Vagina (tissue), 2 donors: ENCODE data around the gene AADACL3. TPM values are rescaled to one million over a fixed set of nuclear protein-coding genes. Genes with fewer than 3 reads are reported as not detected.

ENCODE experiments used
- DNase-seq, 2 donors: peaks; one replicate each; pipeline ENCODE4 v3.0.0-alpha.2; 2017; ENCODE audit errors: extremely low spot score in 2 of 2
- H3K27ac ChIP-seq: fragments of 200-600 bp; sonication (generic); one replicate; pipeline ENCODE4 v1.5.1; 2019
- H3K27me3 ChIP-seq: fragments of 200-600 bp; sonication (generic); one replicate; pipeline ENCODE4 v1.5.1; 2019
- H3K36me3 ChIP-seq, 2 donors: fragments of 200-600 bp; sonication (generic); one replicate each; pipeline ENCODE4 v1.5.1; 2017 to 2019
- H3K4me1 ChIP-seq: fragments of 200-600 bp; sonication (generic); one replicate; pipeline ENCODE4 v1.5.1; 2019
- H3K4me3 ChIP-seq, 2 donors: fragments of 200-600 bp; sonication (generic); 1 replicate in 1 of 2; 2 replicates in 1 of 2; pipeline ENCODE4 v1.5.1; 2016 to 2019
- H3K9me3 ChIP-seq: fragments of 200-600 bp; sonication (generic); one replicate; pipeline ENCODE4 v1.5.1; 2019
- POLR2A ChIP-seq, 2 donors: fragments of 450-650 bp; IDR thresholded peaks; one replicate each; pipeline ENCODE4 v1.6.1; 2017; ENCODE audit warnings: antibody characterized with exemption in 2 of 2, mild to moderate bottlenecking in 2 of 2, moderate library complexity in 2 of 2
- POLR2AphosphoS5 ChIP-seq, 2 donors: sonication (generic); formaldehyde crosslinking; IDR thresholded peaks; one replicate each; pipeline ENCODE4 v1.9.0; 2017; ENCODE audit warnings: antibody characterized with exemption in 2 of 2, mild to moderate bottlenecking in 2 of 2, low read depth in 1 of 2; ENCODE audit not compliant: insufficient read depth in 1 of 2
- intact Hi-C: fragments of 100-400 bp; cut with DNase I; formaldehyde crosslinking; loops from one replicate; pipeline ENCODE4 v1.15.1; 2023
- total RNA-seq: library from RNA; depleted of rRNA; stranded (reverse); fragments of >200 nt; gene quantifications from one replicate; pipeline ENCODE4 v1.2.3, GENCODE V29; 2016
- TF ChIP-seq, protein P1 (sequence below), 3 experiments: fragments of 450-650 bp in 2 of 3; fragments of 200-600 bp in 1 of 3; sonication (generic) in 1 of 3; IDR thresholded peaks; one replicate each; pipeline ENCODE4 v1.5.1; 2017 to 2019; ENCODE audit warnings: antibody characterized with exemption in 3 of 3, mild to moderate bottlenecking in 2 of 3, moderate library complexity in 2 of 3

The AADACL3 gene
- total RNA-seq, 1 donor from 2014 or later = not detected

DNA sequence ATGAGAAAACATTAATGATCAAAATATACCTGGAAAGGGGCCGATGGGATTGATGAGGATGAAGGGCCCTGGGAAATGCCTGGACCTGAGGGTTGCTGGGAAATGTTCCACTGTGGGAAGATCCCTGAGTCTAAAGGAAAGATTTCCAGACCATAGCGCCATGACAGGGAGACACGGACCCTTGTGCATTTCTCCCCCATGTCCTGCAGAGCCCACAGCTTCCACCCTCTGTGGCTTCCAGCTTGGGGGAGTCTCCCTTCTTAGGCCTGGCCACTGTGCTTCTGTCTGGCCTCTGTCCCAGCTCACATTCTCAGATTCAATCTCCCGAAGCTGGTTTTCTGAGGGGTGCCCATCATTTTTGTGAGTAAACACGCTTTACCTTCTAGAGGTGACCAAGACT is 56.6 kb downstream of the AADACL3 start:
- Histone ChIP-seq H3K27me3 (no peaks in the 10 kb centered on the region), H3K4me1 (no peaks in the 10 kb centered on the region), H3K9me3 (no peaks in the 10 kb centered on the region), H3K4me3 (no peak overlapping the region), H3K36me3 (no peaks in the 10 kb centered on the region), H3K27ac (no peak overlapping the region)
- intact Hi-C loops = no loop called here
- TF ChIP-seq POLR2A (IDR thresholded peaks at IDR 0.05) (no peak), POLR2AphosphoS5 (IDR thresholded peaks at IDR 0.05; ENCODE audit: insufficient read depth in 1 of 2, low read depth in 1 of 2) (no peak)
- TF ChIP-seq, protein P1, sequence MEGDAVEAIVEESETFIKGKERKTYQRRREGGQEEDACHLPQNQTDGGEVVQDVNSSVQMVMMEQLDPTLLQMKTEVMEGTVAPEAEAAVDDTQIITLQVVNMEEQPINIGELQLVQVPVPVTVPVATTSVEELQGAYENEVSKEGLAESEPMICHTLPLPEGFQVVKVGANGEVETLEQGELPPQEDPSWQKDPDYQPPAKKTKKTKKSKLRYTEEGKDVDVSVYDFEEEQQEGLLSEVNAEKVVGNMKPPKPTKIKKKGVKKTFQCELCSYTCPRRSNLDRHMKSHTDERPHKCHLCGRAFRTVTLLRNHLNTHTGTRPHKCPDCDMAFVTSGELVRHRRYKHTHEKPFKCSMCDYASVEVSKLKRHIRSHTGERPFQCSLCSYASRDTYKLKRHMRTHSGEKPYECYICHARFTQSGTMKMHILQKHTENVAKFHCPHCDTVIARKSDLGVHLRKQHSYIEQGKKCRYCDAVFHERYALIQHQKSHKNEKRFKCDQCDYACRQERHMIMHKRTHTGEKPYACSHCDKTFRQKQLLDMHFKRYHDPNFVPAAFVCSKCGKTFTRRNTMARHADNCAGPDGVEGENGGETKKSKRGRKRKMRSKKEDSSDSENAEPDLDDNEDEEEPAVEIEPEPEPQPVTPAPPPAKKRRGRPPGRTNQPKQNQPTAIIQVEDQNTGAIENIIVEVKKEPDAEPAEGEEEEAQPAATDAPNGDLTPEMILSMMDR (IDR thresholded peaks at IDR 0.05) = no peak
- DNase-seq = peak in 1 of 2 donors; percentile 43

DNA sequence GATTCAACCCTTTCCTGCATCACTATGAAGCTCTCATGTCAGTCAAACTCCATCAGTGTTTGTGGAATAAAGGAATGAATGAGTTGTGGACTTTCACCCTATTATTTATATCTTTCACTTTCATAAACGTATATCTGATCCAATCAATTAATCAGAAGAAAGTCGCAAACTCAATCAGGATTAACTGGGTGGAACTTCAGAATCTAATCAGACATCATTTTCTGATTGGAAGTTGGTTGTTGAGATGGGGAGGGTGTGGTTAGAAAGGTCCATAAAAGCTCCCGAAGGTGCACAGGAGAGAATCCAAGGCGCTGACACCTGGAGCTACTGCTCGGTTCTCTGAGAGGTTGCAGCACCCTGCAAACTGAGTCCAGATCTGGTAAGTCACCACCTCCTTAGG is 57.5 kb downstream of the AADACL3 start, which contains the start of gene PRAMEF12:
TSS of gene PRAMEF12 (plus strand) at position 301 of the 400 bp plus-strand sequence. CDS start 1,130 bp downstream, outside the sequence.
- H3K27ac ChIP-seq = no peak within 1 kb of the TSS
- TF ChIP-seq POLR2AphosphoS5 (IDR thresholded peaks at IDR 0.05; ENCODE audit: insufficient read depth in 1 of 2, low read depth in 1 of 2) = no peak
- TF ChIP-seq, protein P1 (IDR thresholded peaks at IDR 0.05) = no peak
- TF ChIP-seq POLR2A (IDR thresholded peaks at IDR 0.05) = no peak
- H3K36me3 ChIP-seq = no peaks in the 10 kb centered on the region
- intact Hi-C loops = no loop called here
- peak in 1 of 2 donors; percentile 25 for DNase-seq
- no peaks in the 10 kb centered on the region for H3K4me1 ChIP-seq
- no peaks in the 10 kb centered on the region for H3K27me3 ChIP-seq
- no peak within 1 kb of the TSS for H3K4me3 ChIP-seq
- H3K9me3 ChIP-seq = no peaks in the 10 kb centered on the region

DNA sequence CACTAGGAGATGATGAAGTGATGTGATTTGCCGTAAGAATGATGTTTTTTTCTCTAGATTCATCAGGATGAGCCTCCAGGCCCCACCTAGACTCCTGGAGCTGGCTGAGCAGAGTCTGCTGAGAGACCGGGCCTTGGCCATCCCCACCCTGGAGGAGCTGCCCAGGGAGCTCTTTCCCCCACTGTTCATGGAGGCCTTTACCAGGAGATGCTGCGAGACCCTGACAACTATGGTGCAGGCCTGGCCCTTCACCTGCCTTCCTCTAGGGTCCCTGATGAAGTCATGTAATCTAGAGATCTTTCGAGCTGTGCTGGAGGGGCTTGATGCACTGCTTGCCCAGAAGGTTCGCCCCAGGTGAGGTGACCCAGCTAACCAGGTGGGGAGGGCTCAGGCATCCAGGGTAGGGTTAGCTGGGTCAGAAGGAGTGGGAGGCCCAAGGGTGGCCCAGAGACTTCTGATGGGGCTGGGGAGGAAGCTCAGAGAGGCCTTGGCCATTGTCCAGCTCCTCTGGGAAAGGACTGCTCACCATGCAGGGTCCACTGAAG is 59.0 kb downstream of the AADACL3 start:
- intact Hi-C loops = no loop called here
- H3K36me3 ChIP-seq = no peaks in the 10 kb centered on the region
- H3K4me3 ChIP-seq = no peak overlapping the region
- peak in 1 of 2 donors; percentile 58 for DNase-seq
- H3K27me3 ChIP-seq = no peaks in the 10 kb centered on the region
- TF ChIP-seq POLR2A (IDR thresholded peaks at IDR 0.05) (no peak), POLR2AphosphoS5 (IDR thresholded peaks at IDR 0.05; ENCODE audit: insufficient read depth in 1 of 2, low read depth in 1 of 2) (no peak)
- TF ChIP-seq, protein P1 (IDR thresholded peaks at IDR 0.05) = no peak
- no peak overlapping the region for H3K27ac ChIP-seq
- no peaks in the 10 kb centered on the region for H3K9me3 ChIP-seq
- H3K4me1 ChIP-seq = no peaks in the 10 kb centered on the region

DNA sequence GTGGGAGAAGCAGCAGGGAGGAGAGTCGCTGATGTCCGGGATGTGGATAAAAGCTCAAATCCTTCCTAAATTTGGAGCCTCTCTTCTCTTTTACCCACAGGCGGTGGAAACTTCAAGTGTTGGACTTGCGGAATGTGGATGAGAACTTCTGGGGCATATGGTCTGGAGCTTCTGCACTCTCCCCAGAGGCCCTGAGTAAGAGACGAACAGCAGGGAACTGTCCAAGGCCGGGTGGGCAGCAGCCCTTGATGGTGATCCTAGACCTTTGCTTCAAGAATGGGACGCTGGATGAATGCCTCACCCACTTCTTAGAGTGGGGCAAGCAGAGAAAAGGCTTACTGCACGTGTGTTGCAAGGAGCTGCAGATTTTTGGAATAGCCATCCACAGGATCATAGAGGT is 59.5 kb downstream of the AADACL3 start:
- DNase-seq = peak in 1 of 2 donors; percentile 70
- H3K4me3 ChIP-seq = no peak overlapping the region
- no peaks in the 10 kb centered on the region for H3K36me3 ChIP-seq
- TF ChIP-seq, protein P1 (IDR thresholded peaks at IDR 0.05) = no peak
- TF ChIP-seq POLR2A (IDR thresholded peaks at IDR 0.05) (no peak), POLR2AphosphoS5 (IDR thresholded peaks at IDR 0.05; ENCODE audit: insufficient read depth in 1 of 2, low read depth in 1 of 2) (no peak)
- H3K9me3 ChIP-seq = no peaks in the 10 kb centered on the region
- H3K4me1 ChIP-seq = no peaks in the 10 kb centered on the region
- no peaks in the 10 kb centered on the region for H3K27me3 ChIP-seq
- intact Hi-C loops = no loop called here
- no peak overlapping the region for H3K27ac ChIP-seq

DNA sequence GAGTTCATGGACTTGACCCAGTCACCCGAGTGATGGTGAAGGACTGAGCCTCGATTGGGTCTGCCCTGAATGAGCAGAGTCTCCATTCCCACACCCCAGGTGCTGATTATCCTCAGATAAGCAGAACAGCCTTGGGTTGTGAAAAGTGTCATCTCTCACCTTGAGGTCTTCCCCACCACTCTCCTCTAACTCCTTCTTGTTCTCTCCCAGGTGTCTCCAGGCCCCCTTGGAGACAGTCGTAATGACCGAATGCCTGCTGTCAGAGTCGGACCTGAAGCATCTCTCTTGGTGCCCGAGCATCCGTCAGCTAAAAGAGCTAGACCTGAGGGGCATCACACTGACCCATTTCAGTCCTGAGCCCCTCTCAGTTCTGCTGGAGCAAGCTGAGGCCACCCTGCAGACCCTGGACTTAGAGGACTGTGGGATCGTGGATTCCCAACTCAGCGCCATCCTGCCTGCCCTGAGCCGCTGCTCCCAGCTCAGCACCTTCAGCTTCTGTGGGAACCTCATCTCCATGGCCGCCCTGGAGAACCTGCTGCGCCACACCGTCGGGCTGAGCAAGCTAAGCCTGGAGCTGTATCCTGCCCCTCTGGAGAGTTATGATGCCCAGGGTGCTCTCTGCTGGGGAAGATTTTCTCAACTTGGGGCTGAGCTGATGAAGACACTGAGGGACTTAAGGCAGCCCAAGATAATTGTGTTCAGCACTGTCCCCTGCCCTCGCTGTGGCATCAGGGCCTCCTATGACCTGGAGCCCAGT is 61.1 kb downstream of the AADACL3 start:
- intact Hi-C loops = loop anchor here (1.0 kb wide), 1 partner anchor 15 kb away; no protein-coding TSS in a partner anchor
- DNase-seq = peak in 1 of 2 donors; percentile 74
- TF ChIP-seq POLR2A (IDR thresholded peaks at IDR 0.05) (no peak), POLR2AphosphoS5 (IDR thresholded peaks at IDR 0.05; ENCODE audit: insufficient read depth in 1 of 2, low read depth in 1 of 2) (no peak)
- TF ChIP-seq, protein P1 (IDR thresholded peaks at IDR 0.05) = no peak

More for the DNA sequence above, 61.1 kb downstream of the AADACL3 start:
- Histone ChIP-seq H3K9me3 (no peaks in the 10 kb centered on the region), H3K4me3 (no peak overlapping the region), H3K4me1 (no peaks in the 10 kb centered on the region), H3K27ac (no peak overlapping the region), H3K27me3 (no peaks in the 10 kb centered on the region), H3K36me3 (no peaks in the 10 kb centered on the region)
